22Rv1 (cell line): ENCODE measurements around the gene SERPINB3.
"Not testable (repeated sequence)": the region's sequence is repeated elsewhere in the genome, so short reads cannot be mapped to it uniquely, and the experiment has no call there.

Experiments used
- H3K27ac ChIP-seq: fragments of 450-650 bp; 2 replicates; pipeline ENCODE4 v1.5.1; 2017
- CTCF ChIP-seq: fragments of 450-650 bp; IDR thresholded peaks from 2 replicates; pipeline ENCODE4 v1.5.1; 2017; ENCODE audit warnings: mild to moderate bottlenecking
- ZFX ChIP-seq: fragments of 450-650 bp; IDR thresholded peaks from 2 replicates; pipeline ENCODE4 v1.6.1; 2017; ENCODE audit warnings: antibody characterized with exemption, borderline replicate concordance

SERPINB3 gene

GRCh38 chr18:63679820-63680606 lies 18.3 kb upstream of the SERPINB3 start:
- no peak for TF ChIP-seq ZFX
- no peak for TF ChIP-seq CTCF
- peak overlapping the region; percentile 86; the same call in 1 of the 2 replicates for H3K27ac ChIP-seq

- TF ChIP-seq ZFX (no peak), CTCF (no peak)
- H3K27ac ChIP-seq: no peak overlapping the region
These were observed 16.0 kb upstream of the SERPINB3 start for GRCh38 chr18:63677500-63678225.

GRCh38 chr18:63676526-63677323 lies 15.0 kb upstream of the SERPINB3 start:
- TF ChIP-seq CTCF: peak; percentile 80
- TF ChIP-seq ZFX: no peak
- no peak overlapping the region for H3K27ac ChIP-seq

GRCh38 chr18:63664571-63664970 lies 2.9 kb upstream of the SERPINB3 start:
- no peak overlapping the region for H3K27ac ChIP-seq
- TF ChIP-seq CTCF (no peak), ZFX (no peak)

- H3K27ac ChIP-seq: not testable (repeated sequence)
These were observed 2.8 kb downstream of the SERPINB3 start for GRCh38 chr18:63658920-63659319.

GRCh38 chr18:63650271-63650670 lies 11.4 kb downstream of the SERPINB3 start:
- H3K27ac ChIP-seq: not testable (repeated sequence)

GRCh38 chr18:63648241-63648640 lies 13.5 kb downstream of the SERPINB3 start:
- H3K27ac ChIP-seq: no peak overlapping the region
- TF ChIP-seq CTCF (no peak), ZFX (no peak)

GRCh38 chr18:63646936-63647335 lies 14.8 kb downstream of the SERPINB3 start:
- TF ChIP-seq ZFX: no peak
- TF ChIP-seq CTCF: no peak
- H3K27ac ChIP-seq: no peak overlapping the region

GRCh38 chr18:63644694-63645093 lies 17.0 kb downstream of the SERPINB3 start:
- not testable (repeated sequence) for H3K27ac ChIP-seq

GRCh38 chr18:63644142-63644541 lies 17.6 kb downstream of the SERPINB3 start, which contains the start of gene SERPINB4:
SERPINB4 (minus strand) TSS chr18:63644256; CDS start chr18:63643577, 679 bp downstream.
- H3K27ac ChIP-seq: not testable (repeated sequence)

- not testable (repeated sequence) for H3K27ac ChIP-seq
These were observed 18.9 kb downstream of the SERPINB3 start for GRCh38 chr18:63642668-63643356.
